Cardiac fibroblast (primary cell): Measurements from ENCODE around the gene HS6ST2.

ENCODE experiments used
- DNase-seq, 2 donors: peaks; one replicate each; pipeline versions ENCODE4 v3.0.0 to v3.0.0-alpha.2; 2010; ENCODE audit warnings: low read depth in 2 of 2
- H3K4me3 ChIP-seq, 2 donors: replicated peaks in 1 of 2; 1 replicate in 1 of 2; 2 replicates in 1 of 2; pipeline ENCODE4 v1.5.1; 2011; ENCODE audit warnings: low read depth in 2 of 2, low read length in 2 of 2, mild to moderate bottlenecking in 2 of 2, moderate library complexity in 1 of 2
- TF ChIP-seq, protein P1 (sequence below): IDR thresholded peaks from one replicate; pipeline ENCODE4 v1.5.1; 2011; ENCODE audit warnings: low read depth, mild to moderate bottlenecking, low read length, inconsistent platforms

Gene HS6ST2

GRCh38 chrX:132741689-132742088, 216.7 kb downstream of the HS6ST2 start:
- no peak overlapping the region for H3K4me3 ChIP-seq
- TF ChIP-seq, protein P1, sequence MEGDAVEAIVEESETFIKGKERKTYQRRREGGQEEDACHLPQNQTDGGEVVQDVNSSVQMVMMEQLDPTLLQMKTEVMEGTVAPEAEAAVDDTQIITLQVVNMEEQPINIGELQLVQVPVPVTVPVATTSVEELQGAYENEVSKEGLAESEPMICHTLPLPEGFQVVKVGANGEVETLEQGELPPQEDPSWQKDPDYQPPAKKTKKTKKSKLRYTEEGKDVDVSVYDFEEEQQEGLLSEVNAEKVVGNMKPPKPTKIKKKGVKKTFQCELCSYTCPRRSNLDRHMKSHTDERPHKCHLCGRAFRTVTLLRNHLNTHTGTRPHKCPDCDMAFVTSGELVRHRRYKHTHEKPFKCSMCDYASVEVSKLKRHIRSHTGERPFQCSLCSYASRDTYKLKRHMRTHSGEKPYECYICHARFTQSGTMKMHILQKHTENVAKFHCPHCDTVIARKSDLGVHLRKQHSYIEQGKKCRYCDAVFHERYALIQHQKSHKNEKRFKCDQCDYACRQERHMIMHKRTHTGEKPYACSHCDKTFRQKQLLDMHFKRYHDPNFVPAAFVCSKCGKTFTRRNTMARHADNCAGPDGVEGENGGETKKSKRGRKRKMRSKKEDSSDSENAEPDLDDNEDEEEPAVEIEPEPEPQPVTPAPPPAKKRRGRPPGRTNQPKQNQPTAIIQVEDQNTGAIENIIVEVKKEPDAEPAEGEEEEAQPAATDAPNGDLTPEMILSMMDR: no peak
- no peak for DNase-seq

GRCh38 chrX:132740316-132741123, 217.9 kb downstream of the HS6ST2 start:
- TF ChIP-seq, protein P1: peak; percentile 57
- DNase-seq: peak in 1 of 2 donors; percentile 2

DNA sequence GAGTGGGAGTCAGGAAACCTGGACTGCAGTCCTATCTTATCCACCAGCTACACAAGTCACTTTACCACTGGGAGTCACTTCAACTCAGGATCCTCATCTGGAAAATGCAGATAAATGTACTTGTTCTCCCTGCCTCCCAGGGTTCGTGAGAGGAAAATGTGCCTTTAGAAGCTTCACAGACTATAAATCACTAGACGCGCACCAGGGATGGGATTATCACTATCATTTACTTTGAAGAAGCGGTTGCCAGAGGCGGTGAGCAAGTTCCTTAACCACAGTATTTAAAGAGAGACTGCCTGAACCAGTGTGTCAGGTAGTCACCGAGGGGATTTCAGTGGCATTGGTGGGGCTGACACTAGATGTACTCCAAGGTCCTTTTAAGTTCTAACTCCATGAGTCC, 219.5 kb downstream of the HS6ST2 start:
- no peak for DNase-seq
- H3K4me3 ChIP-seq: no peak overlapping the region
- TF ChIP-seq, protein P1: no peak

More at GRCh38 chrX:132740316-132741123, 217.9 kb downstream of the HS6ST2 start:
- no peak overlapping the region for H3K4me3 ChIP-seq

- TF ChIP-seq, protein P1: no peak
- H3K4me3 ChIP-seq: no peak overlapping the region
- no peak for DNase-seq
These were observed 220.7 kb downstream of the HS6ST2 start for GRCh38 chrX:132737743-132738142.

- no peak overlapping the region for H3K4me3 ChIP-seq
- DNase-seq: no peak
- TF ChIP-seq, protein P1: no peak
These were observed 226.2 kb downstream of the HS6ST2 start for GRCh38 chrX:132732236-132732635.

DNA sequence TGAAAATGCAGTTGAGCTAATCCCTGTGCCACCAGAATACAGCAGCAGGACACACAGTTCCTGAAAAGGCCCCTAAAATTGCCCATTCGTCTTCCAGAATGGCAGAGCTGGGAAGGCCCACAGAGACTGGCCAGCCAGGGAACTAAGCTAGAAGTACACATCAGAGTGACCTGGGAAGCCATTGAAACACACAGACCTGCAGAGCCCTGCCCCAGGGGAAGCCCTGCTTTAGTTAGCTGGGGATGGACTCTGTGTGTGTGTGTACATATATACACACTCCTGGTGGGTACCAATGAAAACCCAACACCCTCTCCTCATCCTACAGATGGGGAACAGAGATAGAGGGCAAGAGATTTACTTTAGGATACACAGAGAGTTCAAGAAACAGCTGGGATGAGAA, 227.7 kb downstream of the HS6ST2 start:
- TF ChIP-seq, protein P1: no peak
- H3K4me3 ChIP-seq: no peak overlapping the region
- no peak for DNase-seq
